Tibial nerve (tissue), 4 donors: ENCODE measurements around the gene ZBTB37.

ENCODE experiments used
- EP300 ChIP-seq, 2 donors: sonication (generic); formaldehyde crosslinking; IDR thresholded peaks; one replicate each; pipeline ENCODE4 v1.6.1; 2017; ENCODE audit warnings: antibody characterized with exemption in 2 of 2, mild to moderate bottlenecking in 1 of 2
- POLR2A ChIP-seq, 2 donors: fragments of 450-650 bp; IDR thresholded peaks; one replicate each; pipeline ENCODE4 v1.6.1; 2017; ENCODE audit warnings: antibody characterized with exemption in 2 of 2, mild to moderate bottlenecking in 2 of 2, moderate library complexity in 2 of 2
- TF ChIP-seq, protein P1 (sequence below), 5 experiments: fragments of 200-600 bp in 3 of 5; fragments of 450-650 bp in 2 of 5; sonication (generic) in 3 of 5; IDR thresholded peaks; one replicate each; pipeline ENCODE4 v1.5.1; 2016 to 2019; ENCODE audit warnings: antibody characterized with exemption in 5 of 5, mild to moderate bottlenecking in 3 of 5, moderate library complexity in 2 of 5

DNA sequence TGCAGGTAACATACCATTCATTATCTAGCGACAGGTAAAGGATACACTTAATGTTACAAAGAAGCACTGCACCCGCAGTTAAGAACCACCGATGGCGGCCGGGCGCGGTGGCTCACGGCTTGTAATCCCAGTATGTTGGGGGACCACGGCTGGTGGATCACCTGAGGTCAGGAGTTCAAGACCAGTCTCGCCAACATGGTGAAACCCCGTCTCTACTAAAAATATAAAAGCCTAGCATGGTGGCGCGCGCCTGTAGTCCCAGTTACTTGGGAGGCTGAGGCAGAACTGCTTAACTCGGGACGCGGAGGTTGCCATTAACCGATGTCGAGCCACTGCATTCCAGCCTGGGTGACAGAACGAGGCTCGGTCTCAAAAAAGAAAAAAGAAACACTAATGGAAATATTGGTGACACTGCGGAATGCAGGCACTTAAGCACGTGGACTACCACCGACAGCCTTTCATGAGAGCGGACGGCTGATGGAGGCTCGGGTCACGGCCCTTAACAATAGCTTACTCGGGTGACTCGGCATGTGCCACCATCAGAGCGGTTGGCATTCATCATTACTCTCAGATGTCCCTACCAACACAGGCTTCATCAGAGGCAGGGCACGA, 933 bp upstream of the ZBTB37 start:
- TF ChIP-seq POLR2A (IDR thresholded peaks at IDR 0.05), result no peak
- TF ChIP-seq, protein P1, sequence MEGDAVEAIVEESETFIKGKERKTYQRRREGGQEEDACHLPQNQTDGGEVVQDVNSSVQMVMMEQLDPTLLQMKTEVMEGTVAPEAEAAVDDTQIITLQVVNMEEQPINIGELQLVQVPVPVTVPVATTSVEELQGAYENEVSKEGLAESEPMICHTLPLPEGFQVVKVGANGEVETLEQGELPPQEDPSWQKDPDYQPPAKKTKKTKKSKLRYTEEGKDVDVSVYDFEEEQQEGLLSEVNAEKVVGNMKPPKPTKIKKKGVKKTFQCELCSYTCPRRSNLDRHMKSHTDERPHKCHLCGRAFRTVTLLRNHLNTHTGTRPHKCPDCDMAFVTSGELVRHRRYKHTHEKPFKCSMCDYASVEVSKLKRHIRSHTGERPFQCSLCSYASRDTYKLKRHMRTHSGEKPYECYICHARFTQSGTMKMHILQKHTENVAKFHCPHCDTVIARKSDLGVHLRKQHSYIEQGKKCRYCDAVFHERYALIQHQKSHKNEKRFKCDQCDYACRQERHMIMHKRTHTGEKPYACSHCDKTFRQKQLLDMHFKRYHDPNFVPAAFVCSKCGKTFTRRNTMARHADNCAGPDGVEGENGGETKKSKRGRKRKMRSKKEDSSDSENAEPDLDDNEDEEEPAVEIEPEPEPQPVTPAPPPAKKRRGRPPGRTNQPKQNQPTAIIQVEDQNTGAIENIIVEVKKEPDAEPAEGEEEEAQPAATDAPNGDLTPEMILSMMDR (IDR thresholded peaks at IDR 0.05), result no peak
- no peak for TF ChIP-seq EP300 (IDR thresholded peaks at IDR 0.05)
